Mucosa of descending colon (tissue), 3 donors: ENCODE measurements around the gene TNRC6C. TPM values are rescaled to one million over a fixed set of nuclear protein-coding genes. Genes with fewer than 3 reads are reported as not detected.
"Not testable (repeated sequence)": the region's sequence is repeated elsewhere in the genome, so short reads cannot be mapped to it uniquely, and the experiment has no call there.

ENCODE experiments used
- ATAC-seq: fragments of 200-7000 bp; cut with Tn5 transposase; one replicate; pipeline ENCODE4 v1.9.1; 2020; ENCODE audit warnings: mild to moderate bottlenecking, moderate library complexity
- DNase-seq, 3 donors: peaks; one replicate each; pipeline ENCODE4 v3.0.0-alpha.2; 2020
- H3K36me3 ChIP-seq: fragments of 200-600 bp; one replicate; pipeline ENCODE4 v1.8.0; 2021; ENCODE audit warnings: low read depth, mild to moderate bottlenecking
- H3K4me1 ChIP-seq: fragments of 200-600 bp; one replicate; pipeline ENCODE4 v1.8.0; 2021; ENCODE audit warnings: low read depth, mild to moderate bottlenecking
- H3K4me3 ChIP-seq: fragments of 200-600 bp; one replicate; pipeline ENCODE4 v1.8.0; 2021; ENCODE audit warnings: mild to moderate bottlenecking
- H3K9me3 ChIP-seq: fragments of 200-600 bp; one replicate; pipeline ENCODE4 v1.8.0; 2021; ENCODE audit warnings: mild to moderate bottlenecking
- intact Hi-C, 2 donors: fragments of 100-400 bp; cut with DNase I in 1 of 2; cut with micrococcal nuclease in 1 of 2; formaldehyde crosslinking; loops; one replicate each; pipeline versions ENCODE4 v1.11.0 to v1.11.1; 2022; cut with DNase I, micrococcal nuclease
- total RNA-seq, 3 donors: library from RNA; stranded (reverse); fragmentation: NEBNext Ultra II Directional in 2 of 3; extraction: Animal tissue kit (Norgen Biotek cat#: 25700) in 2 of 3; gene quantifications; one replicate each; pipeline versions ENCODE4 v1.2.1 to v1.2.4, GENCODE V29; 2021 to 2023
- TF ChIP-seq, protein P1 (sequence below): fragments of 200-600 bp; IDR thresholded peaks from one replicate; pipeline ENCODE4 v1.8.0; 2022; ENCODE audit warnings: antibody characterized with exemption, mild to moderate bottlenecking
- donor health status: DM: no; HTN: no; CAD: no; lungs with moderate emphysema.
- donor health status: DM: no; HTN: no; CAD: no.
- donor health status: DM: no; HTN: yes; CAD: no.

Gene TNRC6C
- total RNA-seq, 3 donors from 2014 or later: 13.7 to 32.6 (median 20.7) TPM

DNA sequence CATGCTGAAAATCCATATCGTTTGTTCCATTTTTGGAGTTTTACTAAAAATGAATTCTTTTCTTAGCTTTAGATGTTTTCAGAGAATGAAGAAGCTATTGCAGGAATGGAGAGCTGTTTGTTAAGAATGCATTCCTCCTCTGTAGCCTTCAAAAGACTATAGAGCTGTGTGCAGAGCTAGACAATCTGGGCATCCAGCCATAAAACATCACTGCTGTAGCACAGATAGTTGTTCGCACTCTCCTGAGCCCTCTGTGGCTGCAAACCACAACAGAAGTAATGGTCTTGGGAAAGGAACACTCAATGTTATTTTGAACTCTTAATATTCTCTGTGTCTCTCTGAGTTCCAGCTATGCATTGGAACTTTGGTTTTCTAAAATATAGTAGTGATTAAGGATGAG is 4.9 kb downstream of the TNRC6C start:
- intact Hi-C loops: no loop called here

DNA sequence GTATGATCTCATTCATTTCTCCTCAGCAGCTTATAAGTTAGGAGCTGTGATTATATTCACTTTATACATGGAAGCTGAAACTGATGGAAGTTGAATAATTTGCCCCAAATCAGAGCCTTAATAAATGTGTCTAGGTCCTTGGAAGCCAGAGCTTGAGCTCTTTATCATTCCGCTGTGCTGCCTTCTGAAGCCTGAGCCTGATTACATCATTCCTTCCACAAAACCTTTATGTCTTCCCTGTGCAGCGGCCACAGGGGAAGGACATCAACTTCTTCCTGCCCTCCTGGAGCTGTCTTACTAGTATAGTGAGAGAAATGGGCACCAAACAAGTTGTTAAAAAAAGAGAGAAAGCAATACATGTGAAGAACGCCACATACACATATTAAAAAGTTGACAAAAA is 6.8 kb downstream of the TNRC6C start:
- TF ChIP-seq, protein P1, sequence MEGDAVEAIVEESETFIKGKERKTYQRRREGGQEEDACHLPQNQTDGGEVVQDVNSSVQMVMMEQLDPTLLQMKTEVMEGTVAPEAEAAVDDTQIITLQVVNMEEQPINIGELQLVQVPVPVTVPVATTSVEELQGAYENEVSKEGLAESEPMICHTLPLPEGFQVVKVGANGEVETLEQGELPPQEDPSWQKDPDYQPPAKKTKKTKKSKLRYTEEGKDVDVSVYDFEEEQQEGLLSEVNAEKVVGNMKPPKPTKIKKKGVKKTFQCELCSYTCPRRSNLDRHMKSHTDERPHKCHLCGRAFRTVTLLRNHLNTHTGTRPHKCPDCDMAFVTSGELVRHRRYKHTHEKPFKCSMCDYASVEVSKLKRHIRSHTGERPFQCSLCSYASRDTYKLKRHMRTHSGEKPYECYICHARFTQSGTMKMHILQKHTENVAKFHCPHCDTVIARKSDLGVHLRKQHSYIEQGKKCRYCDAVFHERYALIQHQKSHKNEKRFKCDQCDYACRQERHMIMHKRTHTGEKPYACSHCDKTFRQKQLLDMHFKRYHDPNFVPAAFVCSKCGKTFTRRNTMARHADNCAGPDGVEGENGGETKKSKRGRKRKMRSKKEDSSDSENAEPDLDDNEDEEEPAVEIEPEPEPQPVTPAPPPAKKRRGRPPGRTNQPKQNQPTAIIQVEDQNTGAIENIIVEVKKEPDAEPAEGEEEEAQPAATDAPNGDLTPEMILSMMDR: no peak

More for the DNA sequence above, 4.9 kb downstream of the TNRC6C start:
- ATAC-seq (peak; percentile 33), DNase-seq (peak in 1 of 3 donors; percentile 40)
- Histone ChIP-seq H3K4me3 (no peak overlapping the region), H3K4me1 (peaks cover 14% of the 10 kb centered on the region), H3K36me3 (no peaks in the 10 kb centered on the region), H3K9me3 (no peaks in the 10 kb centered on the region)
- TF ChIP-seq, protein P1: no peak

DNA sequence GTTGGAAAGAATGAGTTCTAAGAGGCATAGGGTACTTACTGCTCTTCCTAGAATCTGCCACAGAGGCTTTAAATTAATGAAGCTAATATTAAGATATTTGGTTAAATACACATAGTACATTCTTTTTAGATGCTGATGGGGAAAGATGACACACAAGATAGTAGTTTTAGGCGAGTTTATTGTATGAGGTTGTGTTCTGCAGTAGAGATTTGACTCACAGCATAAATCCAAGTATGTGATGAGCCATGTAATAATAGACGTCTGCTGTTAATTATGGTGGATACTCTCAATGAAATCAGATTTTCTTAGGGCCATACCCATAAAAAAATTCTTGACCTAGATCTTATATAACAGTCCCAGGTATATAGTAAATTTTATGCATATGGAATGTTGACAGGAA is 8.0 kb downstream of the TNRC6C start:
- Histone ChIP-seq H3K36me3 (no peaks in the 10 kb centered on the region), H3K4me1 (no peaks in the 10 kb centered on the region), H3K4me3 (no peak overlapping the region), H3K9me3 (no peaks in the 10 kb centered on the region)
- ATAC-seq: no peak
- TF ChIP-seq, protein P1: no peak
- intact Hi-C loops: no loop called here
- DNase-seq: no peak

More for the DNA sequence above, 6.8 kb downstream of the TNRC6C start:
- Histone ChIP-seq H3K4me1 (peaks cover 6% of the 10 kb centered on the region), H3K9me3 (no peaks in the 10 kb centered on the region), H3K36me3 (no peaks in the 10 kb centered on the region), H3K4me3 (no peak overlapping the region)
- intact Hi-C loops: no loop called here
- DNase-seq: no peak
- no peak for ATAC-seq

DNA sequence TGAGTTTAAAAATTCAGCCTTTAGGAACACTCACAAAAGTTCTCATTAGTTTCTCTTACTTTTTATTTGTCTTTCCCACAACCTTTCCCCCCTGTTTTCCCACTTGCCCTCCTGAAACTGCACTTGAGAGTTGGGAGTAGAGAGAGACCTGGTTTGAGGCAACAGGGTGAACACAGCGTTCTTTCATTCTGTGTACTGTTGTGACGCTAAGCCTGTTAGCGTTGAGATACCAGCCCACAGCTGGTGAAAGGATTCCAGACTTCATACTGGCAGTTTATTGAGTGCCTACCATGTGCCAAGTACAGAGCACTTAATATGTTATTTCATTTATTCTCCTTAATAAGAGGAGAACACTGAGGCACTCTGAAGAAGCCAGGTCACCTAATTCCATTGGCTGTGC is 10.3 kb downstream of the TNRC6C start:
- ATAC-seq (no peak), DNase-seq (no peak)
- H3K9me3 ChIP-seq: no peaks in the 10 kb centered on the region
- no peaks in the 10 kb centered on the region for H3K36me3 ChIP-seq
- H3K4me3 ChIP-seq: no peak overlapping the region
- TF ChIP-seq, protein P1: no peak
- no peaks in the 10 kb centered on the region for H3K4me1 ChIP-seq
- intact Hi-C loops: no loop called here

DNA sequence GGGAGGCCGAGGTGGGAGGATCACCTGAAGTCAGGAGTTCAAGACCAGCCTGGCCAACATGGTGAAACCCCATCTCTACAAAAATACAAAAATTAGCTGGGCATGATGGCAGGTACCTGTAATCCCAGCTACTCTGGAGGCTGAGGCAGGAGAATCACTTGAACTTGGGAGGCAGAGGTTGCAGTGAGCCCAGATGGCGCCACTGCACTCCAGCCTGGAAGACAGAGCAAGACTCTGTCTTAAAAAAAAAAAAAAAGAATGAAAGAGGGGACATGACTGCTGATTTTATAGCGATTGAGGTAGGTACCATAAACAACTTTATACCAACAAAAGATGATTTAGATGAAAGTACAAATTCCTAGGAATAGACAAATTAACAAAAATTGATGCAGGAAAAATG is 13.8 kb downstream of the TNRC6C start:
- H3K9me3 ChIP-seq, H3K4me3 ChIP-seq, H3K4me1 ChIP-seq, intact Hi-C loops, DNase-seq, H3K36me3 ChIP-seq, ATAC-seq: not testable (repeated sequence)

DNA sequence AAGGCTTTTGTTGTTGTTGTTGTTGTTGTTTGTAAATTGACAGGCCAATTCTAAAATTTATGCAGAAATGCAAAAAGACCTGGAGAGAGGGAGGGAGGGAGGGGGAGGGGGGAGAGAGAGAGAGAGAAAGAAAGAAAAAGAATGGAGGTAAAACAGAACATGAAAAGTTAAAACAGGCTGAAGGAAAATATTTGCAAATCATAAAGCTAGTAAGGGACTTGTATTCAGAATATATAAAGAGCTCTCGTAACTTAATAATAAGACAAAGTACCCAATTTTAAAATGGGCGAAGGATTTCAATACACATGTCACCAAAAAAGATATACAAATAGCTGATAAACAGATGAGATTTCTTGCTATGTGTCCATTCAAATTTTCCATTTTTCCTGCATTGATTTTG is 15.4 kb downstream of the TNRC6C start:
- no peak for ATAC-seq
- TF ChIP-seq, protein P1: no peak
- intact Hi-C loops: no loop called here

More for the DNA sequence above, 15.4 kb downstream of the TNRC6C start:
- no peaks in the 10 kb centered on the region for H3K9me3 ChIP-seq
- H3K4me3 ChIP-seq: no peak overlapping the region
- no peaks in the 10 kb centered on the region for H3K36me3 ChIP-seq
- no peak for DNase-seq
- no peaks in the 10 kb centered on the region for H3K4me1 ChIP-seq
